Fibroblast of villous mesenchyme (primary cell): ENCODE measurements around the gene KREMEN2. TPM values are rescaled to one million over a fixed set of nuclear protein-coding genes. Genes with fewer than 3 reads are reported as not detected.

ENCODE experiments used
- DNase-seq: peaks from one replicate; pipeline ENCODE4 v3.0.0-alpha.2; 2010; ENCODE audit warnings: low read depth
- H3K4me3 ChIP-seq: 2 replicates; pipeline ENCODE4 v1.5.1; 2011; ENCODE audit warnings: low read depth, mild to moderate bottlenecking, low read length
- CTCF ChIP-seq: IDR thresholded peaks from 2 replicates; pipeline ENCODE4 v1.5.1; 2012; ENCODE audit warnings: low read depth, mild to moderate bottlenecking, low read length; ENCODE audit not compliant: insufficient read depth
- total RNA-seq: library from RNA; depleted of rRNA; stranded (reverse); fragments of >200 nt; gene quantifications from 2 replicates; pipeline ENCODE4 v1.2.3, GENCODE V29; 2012

Gene KREMEN2
- total RNA-seq, 1 donor, result under 0.01 TPM

GRCh38 chr16:3009568-3010390 lies 45.7 kb downstream of the KREMEN2 start:
- no peak for TF ChIP-seq CTCF
- no peak overlapping the region for H3K4me3 ChIP-seq
- DNase-seq, result no peak

DNA sequence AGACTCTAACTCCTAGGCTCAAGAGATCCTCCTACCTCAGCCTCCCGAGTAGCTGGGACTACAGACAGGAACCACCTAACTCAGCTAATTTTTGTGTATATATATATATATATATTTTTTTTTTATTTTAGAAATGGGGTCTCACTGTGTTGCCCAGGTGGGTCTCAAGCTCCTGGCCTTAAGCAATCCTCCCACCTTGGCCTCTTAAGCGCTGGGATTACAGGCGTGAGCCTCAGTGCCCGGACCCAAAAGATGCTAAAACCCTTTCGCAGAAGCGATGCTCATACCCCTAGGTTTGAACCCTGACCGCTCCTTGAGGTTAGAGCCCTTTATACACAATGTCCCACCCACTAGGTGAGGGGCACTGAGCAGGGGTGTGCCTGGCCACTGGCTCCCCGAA lies 46.4 kb downstream of the KREMEN2 start:
- DNase-seq, result no peak
- no peak for TF ChIP-seq CTCF
- no peak overlapping the region for H3K4me3 ChIP-seq

GRCh38 chr16:3012246-3012645 lies 48.2 kb downstream of the KREMEN2 start:
- H3K4me3 ChIP-seq, result no peak overlapping the region
- no peak for TF ChIP-seq CTCF
- no peak for DNase-seq

DNA sequence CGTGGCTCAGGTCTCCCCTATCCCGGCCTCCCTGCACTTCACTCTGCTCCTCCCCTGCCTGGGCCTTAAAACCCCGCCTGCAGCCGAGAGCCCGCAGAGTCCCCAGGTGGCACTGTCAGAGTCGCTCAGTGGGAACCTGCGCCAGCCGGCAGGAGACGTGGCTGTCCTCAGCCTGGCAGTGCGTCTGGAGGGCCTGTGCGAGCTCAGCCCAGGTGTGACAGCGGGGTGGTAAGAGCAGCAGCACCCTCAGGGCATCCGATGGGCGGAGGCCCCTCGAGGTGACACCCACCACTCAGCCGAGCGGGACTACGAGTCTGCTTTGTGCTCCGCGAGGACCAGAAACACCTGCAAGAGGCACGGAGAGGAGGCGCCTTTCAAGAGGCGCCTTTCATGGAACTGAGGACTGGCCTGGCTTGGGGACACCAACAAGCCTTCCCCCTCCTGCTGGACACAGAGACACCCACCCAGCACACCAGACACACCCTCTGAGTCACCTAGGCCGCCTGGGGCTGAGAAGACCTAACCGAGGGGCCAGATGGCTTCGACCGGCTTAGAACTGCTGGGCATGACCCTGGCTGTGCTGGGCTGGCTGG lies 48.8 kb downstream of the KREMEN2 start, which contains the start of gene CLDN9:
CLDN9 (plus strand) TSS at position 96 of the 593 bp plus-strand sequence; CDS start at position 536, 440 bp downstream.
- TF ChIP-seq CTCF, result no peak
- no peak within 1 kb of the TSS for H3K4me3 ChIP-seq
- DNase-seq, result no peak

DNA sequence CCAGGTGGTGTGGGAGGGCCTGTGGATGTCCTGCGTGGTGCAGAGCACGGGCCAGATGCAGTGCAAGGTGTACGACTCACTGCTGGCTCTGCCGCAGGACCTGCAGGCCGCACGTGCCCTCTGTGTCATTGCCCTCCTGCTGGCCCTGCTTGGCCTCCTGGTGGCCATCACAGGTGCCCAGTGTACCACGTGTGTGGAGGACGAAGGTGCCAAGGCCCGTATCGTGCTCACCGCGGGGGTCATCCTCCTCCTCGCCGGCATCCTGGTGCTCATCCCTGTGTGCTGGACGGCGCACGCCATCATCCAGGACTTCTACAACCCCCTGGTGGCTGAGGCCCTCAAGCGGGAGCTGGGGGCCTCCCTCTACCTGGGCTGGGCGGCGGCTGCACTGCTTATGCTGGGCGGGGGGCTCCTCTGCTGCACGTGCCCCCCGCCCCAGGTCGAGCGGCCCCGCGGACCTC lies 49.4 kb downstream of the KREMEN2 start:
- no peak for DNase-seq
- TF ChIP-seq CTCF, result no peak
- no peak overlapping the region for H3K4me3 ChIP-seq

GRCh38 chr16:3013998-3014690 lies 50.1 kb downstream of the KREMEN2 start:
- H3K4me3 ChIP-seq, result no peak overlapping the region
- no peak for DNase-seq
- TF ChIP-seq CTCF, result no peak
